Osteoblast (primary cell): ENCODE results near the gene GMEB1. TPM values are rescaled to one million over a fixed set of nuclear protein-coding genes. Genes with fewer than 3 reads are reported as not detected.

ENCODE experiments used
- DNase-seq: peaks from one replicate; pipeline ENCODE4 v3.0.0; 2011; ENCODE audit warnings: low spot score, mixed read lengths; ENCODE audit not compliant: insufficient read length; ENCODE audit errors: missing footprints
- H2AFZ ChIP-seq: 2 replicates; pipeline ENCODE4 v1.6.0; 2011; ENCODE audit warnings: mild to moderate bottlenecking, low read length
- H3K27ac ChIP-seq: 2 replicates; pipeline ENCODE4 v1.5.1; 2011; ENCODE audit warnings: mild to moderate bottlenecking, low read depth, low read length, moderate library complexity
- H3K27me3 ChIP-seq: 2 replicates; pipeline ENCODE4 v1.6.0; 2012; ENCODE audit warnings: mild to moderate bottlenecking, control low read depth, inconsistent platforms, low read length, moderate library complexity; ENCODE audit not compliant: insufficient read depth
- H3K36me3 ChIP-seq: 2 replicates; pipeline ENCODE4 v1.5.1; 2011; ENCODE audit warnings: mild to moderate bottlenecking, low read length, control low read depth, moderate library complexity; ENCODE audit not compliant: insufficient read depth
- H3K4me1 ChIP-seq: 2 replicates; pipeline ENCODE4 v1.5.1; 2011; ENCODE audit warnings: mild to moderate bottlenecking, low read length, control low read depth, moderate library complexity; ENCODE audit not compliant: insufficient read depth
- H3K4me2 ChIP-seq: 2 replicates; pipeline ENCODE4 v1.6.0; 2011; ENCODE audit warnings: mild to moderate bottlenecking, low read length; ENCODE audit not compliant: insufficient read depth
- H3K4me3 ChIP-seq: fragments of 200-600 bp; sonication (generic); 3 replicates; pipeline ENCODE4 v1.5.1; 2012; ENCODE audit warnings: mild to moderate bottlenecking, low read length, inconsistent platforms; ENCODE audit not compliant: insufficient read depth
- H3K79me2 ChIP-seq: 2 replicates; pipeline ENCODE4 v1.6.0; 2012; ENCODE audit warnings: mild to moderate bottlenecking, low read length, control low read depth, inconsistent platforms; ENCODE audit not compliant: insufficient read depth
- H3K9me3 ChIP-seq: 2 replicates; pipeline ENCODE4 v1.5.1; 2011; ENCODE audit warnings: low read depth, low read length, control low read depth
- H4K20me1 ChIP-seq: 2 replicates; pipeline ENCODE4 v1.6.0; 2012; ENCODE audit warnings: mild to moderate bottlenecking, low read length, control low read depth; ENCODE audit not compliant: insufficient read depth
- small RNA-seq: library from RNA; depleted of rRNA; stranded (forward); fragments of <200 nt; gene quantifications from one replicate; pipeline ENCODE3, GENCODE V24; 2012
- total RNA-seq: library from RNA; depleted of rRNA; stranded (reverse); fragments of >200 nt; gene quantifications from 2 replicates; pipeline ENCODE4 v1.2.3, GENCODE V29; 2012
- TF ChIP-seq, protein P1 (sequence below): IDR thresholded peaks from 2 replicates; pipeline ENCODE4 v1.5.1; 2011; ENCODE audit warnings: mild to moderate bottlenecking, low read depth, low read length, moderate library complexity; ENCODE audit errors: extremely low read depth

GMEB1 gene
- total RNA-seq, 1 donor: 11.9 TPM

DNA sequence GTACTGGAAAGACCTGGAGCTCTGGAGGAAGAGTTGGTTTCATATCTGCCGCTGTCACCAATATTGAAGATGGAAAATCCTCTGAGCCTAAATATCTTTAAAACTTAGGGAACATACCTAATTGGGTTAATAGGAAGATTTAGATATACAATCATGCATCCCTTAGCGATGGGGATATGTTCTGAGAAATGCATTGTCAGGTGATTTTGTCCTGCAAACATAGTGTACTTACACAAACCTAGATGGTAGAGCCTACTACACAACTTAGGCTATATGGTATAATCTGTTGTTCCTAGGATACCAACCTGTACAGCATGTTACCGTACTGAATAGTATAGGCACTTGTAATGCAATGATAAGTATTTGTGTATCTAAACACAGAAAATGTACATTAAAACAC lies 90.7 kb downstream of the GMEB1 start:
- Histone ChIP-seq H3K4me3 (no peak overlapping the region), H3K4me1 (peaks cover 14% of the 10 kb centered on the region), H2AFZ (no peak overlapping the region), H3K36me3 (peaks cover 33% of the 10 kb centered on the region), H3K9me3 (no peaks in the 10 kb centered on the region), H3K79me2 (peaks cover 94% of the 10 kb centered on the region), H3K27me3 (no peaks in the 10 kb centered on the region), H3K27ac (no peak overlapping the region), H3K4me2 (no peak overlapping the region), H4K20me1 (peaks cover 62% of the 10 kb centered on the region)
- TF ChIP-seq, protein P1, sequence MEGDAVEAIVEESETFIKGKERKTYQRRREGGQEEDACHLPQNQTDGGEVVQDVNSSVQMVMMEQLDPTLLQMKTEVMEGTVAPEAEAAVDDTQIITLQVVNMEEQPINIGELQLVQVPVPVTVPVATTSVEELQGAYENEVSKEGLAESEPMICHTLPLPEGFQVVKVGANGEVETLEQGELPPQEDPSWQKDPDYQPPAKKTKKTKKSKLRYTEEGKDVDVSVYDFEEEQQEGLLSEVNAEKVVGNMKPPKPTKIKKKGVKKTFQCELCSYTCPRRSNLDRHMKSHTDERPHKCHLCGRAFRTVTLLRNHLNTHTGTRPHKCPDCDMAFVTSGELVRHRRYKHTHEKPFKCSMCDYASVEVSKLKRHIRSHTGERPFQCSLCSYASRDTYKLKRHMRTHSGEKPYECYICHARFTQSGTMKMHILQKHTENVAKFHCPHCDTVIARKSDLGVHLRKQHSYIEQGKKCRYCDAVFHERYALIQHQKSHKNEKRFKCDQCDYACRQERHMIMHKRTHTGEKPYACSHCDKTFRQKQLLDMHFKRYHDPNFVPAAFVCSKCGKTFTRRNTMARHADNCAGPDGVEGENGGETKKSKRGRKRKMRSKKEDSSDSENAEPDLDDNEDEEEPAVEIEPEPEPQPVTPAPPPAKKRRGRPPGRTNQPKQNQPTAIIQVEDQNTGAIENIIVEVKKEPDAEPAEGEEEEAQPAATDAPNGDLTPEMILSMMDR: no peak
- no peak for DNase-seq

DNA sequence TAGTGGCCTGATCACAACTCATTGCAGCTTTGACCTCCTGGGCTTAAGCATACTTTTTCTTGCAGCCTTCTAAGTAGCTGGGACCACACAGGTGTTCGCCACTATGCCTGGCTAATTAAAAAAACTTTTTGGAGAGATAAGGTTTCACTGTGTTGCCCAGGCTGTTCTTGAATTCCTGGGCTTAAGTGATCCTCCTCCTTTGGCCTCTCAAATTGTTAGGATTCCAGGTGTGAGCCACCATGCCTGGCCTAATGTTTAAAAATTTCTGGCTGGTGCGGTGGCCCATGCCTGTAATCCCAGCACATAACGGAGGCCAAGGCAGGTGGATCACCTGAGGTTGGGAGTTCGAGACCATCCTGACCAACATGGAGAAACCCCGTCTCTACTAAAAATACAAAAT lies 92.6 kb downstream of the GMEB1 start:
- H3K9me3 ChIP-seq: no peaks in the 10 kb centered on the region
- peaks cover 43% of the 10 kb centered on the region for H3K36me3 ChIP-seq
- DNase-seq: no peak
- H3K27me3 ChIP-seq: no peaks in the 10 kb centered on the region
- H3K4me1 ChIP-seq: no peaks in the 10 kb centered on the region
- H4K20me1 ChIP-seq: peaks cover 61% of the 10 kb centered on the region
- TF ChIP-seq, protein P1: no peak
- peaks cover 94% of the 10 kb centered on the region for H3K79me2 ChIP-seq
- no peak overlapping the region for H2AFZ ChIP-seq
- H3K27ac ChIP-seq: no peak overlapping the region
- H3K4me2 ChIP-seq: no peak overlapping the region
- H3K4me3 ChIP-seq: no peak overlapping the region

DNA sequence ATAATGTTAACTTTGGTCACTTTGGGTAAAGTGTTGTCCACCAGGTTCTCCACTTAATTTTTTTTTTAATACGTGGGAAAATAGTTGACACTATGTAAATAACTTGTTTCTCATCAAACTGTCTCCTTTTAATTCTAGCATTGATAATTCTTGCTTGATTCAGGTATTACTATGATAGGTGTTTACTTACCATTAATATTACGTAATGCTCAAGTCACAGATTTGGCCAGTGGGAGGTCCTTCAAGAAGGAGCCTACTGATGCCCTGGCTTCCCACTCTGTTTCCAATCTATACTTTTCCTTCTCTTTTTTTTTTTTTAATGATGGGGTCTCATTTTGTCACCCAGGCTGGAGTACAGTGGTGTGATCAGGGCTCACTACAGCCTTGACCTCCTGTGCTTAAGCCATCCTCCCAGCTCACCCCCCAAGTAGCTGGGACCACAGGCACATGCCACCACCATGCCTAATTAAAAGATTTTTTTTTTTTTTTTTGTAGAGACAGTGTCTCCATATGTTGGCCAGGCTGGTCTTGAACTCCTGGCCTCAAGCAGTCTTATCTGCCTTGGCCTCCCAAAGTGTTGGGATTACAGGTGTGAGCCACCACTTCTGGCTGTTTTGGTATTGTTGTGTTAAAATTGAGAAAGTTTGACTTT lies 98.1 kb downstream of the GMEB1 start:
- Histone ChIP-seq H3K36me3 (peaks cover 32% of the 10 kb centered on the region), H3K27me3 (no peaks in the 10 kb centered on the region), H3K27ac (no peak overlapping the region), H3K79me2 (peaks cover 73% of the 10 kb centered on the region), H3K4me3 (no peak overlapping the region), H3K4me1 (peaks cover 2% of the 10 kb centered on the region), H2AFZ (no peak overlapping the region), H4K20me1 (peaks cover 32% of the 10 kb centered on the region), H3K4me2 (no peak overlapping the region), H3K9me3 (no peaks in the 10 kb centered on the region)
- TF ChIP-seq, protein P1: no peak
- DNase-seq: no peak

Small RNA genes within 50 kb of the gene (small RNA-seq; reads per million reads assigned to genes)
- gene RF00422 (not detected), gene RNU11 (not detected)

Other genes with a start within 250 kb of the GMEB1 start
- 32.1 and 35.1 TPM in 2 replicates for gene RCC1, start 162.7 kb upstream of the GMEB1 start, total RNA-seq
- 23.2 and 28.3 TPM in 2 replicates for gene TRNAU1AP, start 115.7 kb upstream of the GMEB1 start, total RNA-seq
- 5.0 and 5.1 TPM in 2 replicates for gene RAB42, start 76.5 kb upstream of the GMEB1 start, total RNA-seq
- gene TAF12, start 25.7 kb upstream of the GMEB1 start, total RNA-seq: 27.4 and 29.0 TPM in 2 replicates
- gene RNU11, start 20.2 kb upstream of the GMEB1 start, total RNA-seq: not detected in 2 replicates
- gene YTHDF2, start 68.2 kb downstream of the GMEB1 start, total RNA-seq: 56.9 and 63.0 TPM in 2 replicates
- gene OPRD1, start 143.4 kb downstream of the GMEB1 start, total RNA-seq: not detected in 2 replicates
- 19.4 and 20.6 TPM in 2 replicates for gene EPB41, start 245.8 kb downstream of the GMEB1 start, total RNA-seq